ENCODE measurements around the gene HS6ST1.

The HS6ST1 gene

DNA sequence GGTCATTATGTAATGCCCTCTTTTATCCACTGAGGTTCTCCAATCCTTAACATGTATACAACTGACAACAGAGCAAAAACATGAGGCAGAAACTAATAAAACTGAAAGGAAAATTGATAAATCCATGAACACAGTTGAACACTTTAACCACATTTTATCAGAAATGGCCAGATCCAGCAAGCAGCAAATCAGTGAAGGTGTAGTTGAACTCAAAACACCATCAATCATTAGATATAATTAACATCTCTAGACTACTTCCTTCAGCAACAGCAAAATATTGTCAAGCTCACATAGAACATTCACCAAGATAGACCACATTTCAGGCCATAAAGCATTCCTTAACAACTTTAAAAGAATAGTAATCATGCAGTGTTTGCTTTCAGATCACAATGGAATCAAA, 72.9 kb downstream of the HS6ST1 start:
- DNase-seq = no peak
- intact Hi-C loops (cut with DNase I) = no loop called here

DNA sequence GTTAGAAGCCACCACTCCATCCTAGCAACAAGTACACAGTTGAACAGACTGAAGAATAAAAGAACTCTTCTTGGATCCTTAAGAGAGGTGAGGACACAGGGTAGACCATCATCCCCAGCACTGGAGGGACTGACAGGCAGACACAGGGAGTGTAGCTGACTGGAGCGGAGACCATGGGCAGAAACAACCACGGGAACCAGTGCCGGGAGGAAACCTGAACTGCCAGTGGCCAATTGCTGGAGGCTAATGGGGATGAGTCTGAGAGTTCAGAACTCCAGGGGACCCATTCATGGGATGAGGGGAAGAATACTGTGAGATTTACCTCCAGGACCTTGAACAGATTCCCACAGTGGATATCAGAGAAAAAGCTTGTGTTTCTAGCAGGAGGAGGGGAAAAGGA, 76.8 kb downstream of the HS6ST1 start:
- intact Hi-C loops (cut with DNase I) = no loop called here
- peak in 1 of 42 donors; percentile 38 for DNase-seq

DNA sequence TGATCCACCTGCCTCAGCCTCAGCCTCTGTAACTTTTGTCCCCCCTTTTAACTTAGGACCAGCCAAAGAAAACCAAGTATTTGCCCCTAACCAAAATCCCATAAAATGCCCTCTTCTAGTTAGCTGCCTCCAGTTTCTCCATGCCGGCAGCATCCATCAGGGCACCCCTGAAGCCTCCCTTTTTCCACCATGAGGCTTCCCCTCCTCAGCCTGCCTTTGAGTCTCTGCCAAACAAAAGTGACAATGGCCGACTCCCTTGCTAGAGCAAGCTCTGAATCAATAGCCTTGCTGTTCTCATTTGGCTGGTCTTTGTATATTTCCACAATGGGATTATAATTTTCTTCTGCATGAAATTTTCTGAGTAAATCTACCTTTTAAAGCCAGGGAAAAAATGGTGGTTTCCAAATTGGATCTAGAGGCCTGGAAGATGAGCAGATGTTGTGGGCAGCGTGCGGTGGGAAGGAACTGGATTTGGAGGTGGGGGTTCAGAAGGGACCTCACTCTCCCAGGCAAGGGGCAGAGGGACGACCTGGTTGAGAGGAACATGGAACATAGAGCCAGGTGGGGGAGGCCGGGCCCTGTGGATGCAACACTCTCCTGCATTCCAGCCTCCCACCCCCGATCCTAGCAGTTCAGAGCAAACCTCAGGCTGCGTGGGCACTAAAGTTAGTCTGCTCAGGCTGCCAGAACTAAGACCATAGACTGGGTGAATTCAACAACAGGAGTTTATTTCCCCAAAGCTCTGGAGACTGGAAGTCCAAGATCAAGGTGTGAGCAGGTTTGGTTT, 80.6 kb downstream of the HS6ST1 start:
- intact Hi-C loops (cut with DNase I) = loop anchor here (5.0 to 10.0 kb wide), 3 partner anchors 34 to 77 kb away; partner anchors contain the start of gene HS6ST1
- peak in 35 of 42 donors; percentile 36 to 86 (median 63) for DNase-seq

DNA sequence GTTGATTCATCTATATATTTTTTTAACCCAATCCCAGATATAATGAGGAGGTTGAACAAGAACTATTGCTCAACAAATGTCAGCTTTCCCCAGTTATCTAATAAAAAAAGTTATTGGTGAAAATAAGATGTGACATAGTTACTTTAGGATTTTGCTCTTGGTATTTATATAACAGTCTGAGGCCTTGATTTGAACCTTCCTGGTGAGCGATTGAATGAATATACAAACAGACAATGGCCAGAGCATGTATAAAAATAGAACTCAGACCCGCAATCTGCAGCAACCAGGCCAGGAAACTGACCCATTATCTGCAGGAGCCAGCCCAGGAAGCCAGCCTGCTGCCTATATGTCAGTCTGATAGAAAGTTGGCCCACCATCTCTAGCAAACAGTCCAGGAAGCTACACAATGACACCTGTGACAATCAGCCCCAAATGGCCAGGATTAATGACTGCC, 81.6 kb downstream of the HS6ST1 start:
- DNase-seq = peak in 2 of 42 donors; percentile 5 to 41
- intact Hi-C loops (cut with DNase I) = loop anchor here (5.0 to 10.0 kb wide), 3 partner anchors 35 to 78 kb away; partner anchors contain the start of gene HS6ST1

DNA sequence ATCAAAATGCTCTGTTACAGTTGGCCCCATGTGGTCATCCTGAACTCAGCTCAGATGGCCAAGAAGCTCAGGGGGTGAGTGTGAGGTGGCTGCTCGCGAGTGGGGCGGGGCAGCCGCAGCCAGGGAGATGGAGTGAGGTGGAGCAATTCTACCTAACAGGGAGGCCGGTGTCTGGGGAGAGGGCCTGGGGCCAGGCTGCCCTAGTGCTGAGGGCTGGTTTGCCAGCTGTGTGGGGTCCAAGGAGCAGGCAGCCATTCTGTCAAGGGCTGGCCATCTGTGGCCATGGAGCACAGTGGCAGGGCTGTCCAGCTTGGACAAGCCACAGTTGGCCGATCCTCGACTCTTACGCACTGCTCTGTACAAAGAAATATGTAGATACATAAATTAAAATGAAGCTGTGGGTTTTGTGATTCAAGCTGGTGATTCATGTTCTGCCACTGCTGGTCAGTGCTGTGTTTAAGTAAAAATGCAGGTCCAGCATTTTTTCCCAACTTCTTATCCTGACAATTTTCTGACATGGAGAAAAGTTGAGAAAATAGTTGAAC, 82.1 kb downstream of the HS6ST1 start:
- peak in 15 of 42 donors; percentile 9 to 66 (median 39) for DNase-seq

DNA sequence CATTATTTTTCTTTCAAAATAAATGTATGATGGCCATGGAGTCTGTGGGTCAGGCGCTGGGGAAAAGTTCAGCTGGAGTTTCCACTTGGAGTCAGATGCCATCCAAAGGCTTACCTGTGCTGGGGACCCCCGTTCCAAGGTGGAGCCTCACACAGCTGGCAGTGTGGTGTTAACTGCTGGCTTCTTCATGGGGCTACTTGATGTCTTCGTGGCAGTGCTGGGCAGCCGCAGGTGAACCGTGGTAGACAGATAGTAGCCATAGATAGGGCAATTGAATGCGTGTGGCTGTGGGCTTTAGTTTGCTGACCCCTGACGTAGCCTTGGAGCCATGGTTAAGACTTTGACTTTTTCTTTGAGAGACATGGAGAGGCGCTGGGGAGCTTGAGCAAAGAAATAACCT, 83.1 kb downstream of the HS6ST1 start:
- peak in 2 of 42 donors; percentile 0 to 31 for DNase-seq
- intact Hi-C loops (cut with DNase I) = loop anchor here (5.0 to 10.0 kb wide), 3 partner anchors 37 to 79 kb away; partner anchors contain the start of gene HS6ST1

More for the DNA sequence above, 82.1 kb downstream of the HS6ST1 start:
- intact Hi-C loops (cut with DNase I) = loop anchor here (5.0 to 10.0 kb wide), 3 partner anchors 36 to 78 kb away; partner anchors contain the start of gene HS6ST1

DNA sequence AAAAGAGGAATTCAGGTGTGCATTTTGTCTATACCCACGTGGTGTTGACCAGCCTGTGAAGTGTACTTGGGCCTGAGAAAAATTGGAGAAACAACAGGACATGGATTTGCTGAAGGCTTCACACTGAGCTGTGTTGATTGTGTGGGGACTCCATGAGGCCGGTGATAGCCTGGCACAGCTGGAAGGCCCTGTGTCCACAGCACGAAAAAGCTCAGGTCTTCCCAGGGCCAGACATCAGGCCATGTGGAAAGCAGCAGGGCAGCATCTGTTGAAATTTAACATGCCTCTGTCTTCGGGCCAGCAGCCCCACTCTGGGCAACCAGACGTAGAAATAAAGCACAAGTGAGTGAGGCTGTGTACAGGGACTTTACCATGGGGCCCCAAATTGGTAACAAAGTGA, 84.1 kb downstream of the HS6ST1 start:
- intact Hi-C loops (cut with DNase I) = loop anchor here (5.0 to 10.0 kb wide), 3 partner anchors 38 to 80 kb away; partner anchors contain the start of gene HS6ST1
- peak in 1 of 42 donors; percentile 39 for DNase-seq

DNA sequence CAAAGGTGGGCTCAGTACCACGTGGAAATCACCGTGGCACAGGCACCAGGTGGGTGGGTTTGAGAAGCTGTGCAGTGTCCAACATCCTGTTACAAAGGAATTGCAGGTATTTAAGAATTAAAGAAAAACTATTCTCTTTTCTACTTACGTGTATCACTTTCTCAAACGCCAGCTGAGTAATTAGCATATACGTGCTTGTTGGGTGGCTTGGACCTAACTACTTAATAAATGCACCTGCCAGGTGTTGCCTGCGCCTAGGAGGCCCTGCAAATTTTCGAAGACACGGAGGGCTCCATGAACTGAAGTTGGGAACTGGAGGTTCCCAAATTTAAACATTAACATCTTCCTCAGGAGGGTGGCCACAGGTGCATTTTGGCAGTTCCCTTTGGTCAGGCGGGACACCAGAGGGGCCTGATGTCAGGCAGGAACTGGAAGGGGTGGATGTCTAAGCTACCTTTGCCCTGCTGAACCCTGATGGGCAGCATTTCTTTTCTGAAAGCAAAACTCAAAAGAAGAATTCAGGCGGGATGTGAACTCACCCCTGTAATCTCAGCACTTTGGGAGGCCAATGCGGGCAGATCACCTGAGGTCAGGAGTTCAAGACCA, 84.8 kb downstream of the HS6ST1 start:
- peak in 2 of 42 donors; percentile 13 to 37 for DNase-seq
- intact Hi-C loops (cut with DNase I) = loop anchor here (10.0 kb wide), 1 partner anchor 81 kb away; the partner anchor contains the start of gene HS6ST1

DNA sequence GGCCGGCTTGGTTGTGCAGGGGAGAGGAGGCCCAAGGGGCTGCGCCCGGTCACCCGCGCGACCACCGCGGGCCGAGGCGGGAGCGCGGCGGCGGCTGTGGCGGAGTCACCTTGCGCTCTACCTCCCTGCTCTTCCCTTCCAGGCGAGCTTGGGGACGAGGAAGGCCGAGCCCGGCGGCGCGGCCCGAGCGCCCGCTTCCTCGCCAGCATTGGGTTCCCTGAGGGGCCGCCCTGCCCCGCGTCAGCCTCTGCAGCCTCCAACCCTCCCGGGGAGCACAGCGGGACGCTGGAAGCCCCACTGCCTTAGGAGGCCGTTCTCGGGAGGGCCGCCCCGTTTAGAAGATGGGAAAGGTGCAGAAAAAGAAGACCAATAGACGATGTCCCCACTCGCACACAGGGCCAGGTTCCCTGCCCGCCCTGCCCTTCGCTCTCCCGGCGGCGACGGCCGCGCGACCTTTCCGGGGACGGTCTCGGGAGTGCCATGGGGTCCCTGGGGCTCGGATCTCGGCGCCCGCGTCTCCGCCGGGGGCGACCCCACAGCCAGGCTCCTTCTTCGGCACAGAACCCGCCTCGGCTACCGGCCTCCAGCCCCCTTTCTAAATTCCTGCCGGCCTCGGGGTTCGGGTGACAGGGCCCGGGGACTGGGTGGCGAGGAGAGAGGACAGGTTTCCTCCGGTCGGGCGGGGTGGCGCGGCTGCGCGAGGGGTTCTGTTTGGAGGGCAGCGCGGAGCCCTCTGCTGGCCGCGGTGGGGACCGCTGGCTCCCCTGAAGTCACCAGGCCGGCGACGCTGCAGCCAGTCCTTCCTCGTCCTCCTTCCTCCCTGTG, 85.5 kb downstream of the HS6ST1 start:
- intact Hi-C loops (cut with DNase I) = loop anchor here (10.0 kb wide), 1 partner anchor 82 kb away; the partner anchor contains the start of gene HS6ST1
- DNase-seq = peak; percentile 74 to 95 (median 91)

DNA sequence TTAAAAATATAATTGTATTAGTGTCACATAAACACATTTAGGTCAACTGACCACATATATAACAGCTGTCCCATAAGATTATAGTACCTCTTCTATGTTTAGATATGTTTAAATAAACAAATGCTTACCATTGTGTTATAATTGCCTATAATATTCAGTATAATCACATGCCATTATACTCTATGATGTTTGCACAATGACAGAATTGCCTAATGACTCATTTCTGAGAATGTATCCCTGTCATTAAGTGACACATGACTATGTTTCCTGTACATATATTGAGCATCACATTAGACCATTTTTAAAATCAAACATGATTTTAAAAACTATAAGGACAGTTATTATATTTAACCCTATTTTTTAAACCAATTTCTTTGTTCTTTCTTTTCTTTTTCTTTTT, 89.8 kb downstream of the HS6ST1 start:
- DNase-seq = no peak
- intact Hi-C loops (cut with DNase I) = no loop called here

DNA sequence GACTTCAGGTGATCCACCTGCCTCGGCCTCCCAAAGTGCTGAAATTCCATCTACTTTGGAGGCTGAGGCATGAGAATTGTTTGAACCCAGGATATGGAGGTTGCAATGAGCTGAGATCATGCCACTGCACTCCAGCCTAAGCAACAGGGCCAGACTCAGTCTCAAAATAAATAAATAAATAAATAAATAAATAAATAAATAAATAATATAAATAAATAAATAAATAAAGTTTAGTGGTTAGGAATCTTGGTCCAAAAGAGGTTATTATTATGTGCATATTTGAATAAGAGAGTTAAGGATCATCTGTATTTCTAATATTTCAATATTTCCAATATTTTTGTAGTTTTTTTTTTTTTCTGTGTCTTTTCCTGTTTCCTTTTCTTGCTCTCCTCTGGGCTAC, 90.8 kb downstream of the HS6ST1 start:
- DNase-seq = no peak
- intact Hi-C loops (cut with DNase I) = no loop called here

DNA sequence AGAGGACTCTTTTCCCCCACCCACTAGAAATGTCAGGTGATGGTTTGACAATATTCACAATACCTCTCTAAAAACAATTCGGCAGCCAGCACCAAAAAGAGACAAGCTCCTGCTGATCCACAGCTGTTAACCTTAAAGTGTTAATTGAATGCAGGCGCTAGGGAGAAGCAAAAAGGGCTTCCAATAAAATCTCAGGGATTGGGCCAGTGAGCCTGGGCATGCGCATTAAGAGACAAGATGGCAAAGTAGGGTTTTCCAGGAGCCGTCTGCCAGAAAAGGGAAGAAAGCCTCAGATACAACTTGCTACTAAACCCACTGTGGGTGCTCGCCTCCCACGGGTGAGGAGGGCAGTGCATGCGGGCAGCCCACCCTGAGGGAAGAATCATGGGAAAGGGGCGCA, 98.8 kb downstream of the HS6ST1 start:
- intact Hi-C loops (cut with DNase I) = no loop called here
- peak in 9 of 42 donors; percentile 25 to 65 (median 50) for DNase-seq

DNA sequence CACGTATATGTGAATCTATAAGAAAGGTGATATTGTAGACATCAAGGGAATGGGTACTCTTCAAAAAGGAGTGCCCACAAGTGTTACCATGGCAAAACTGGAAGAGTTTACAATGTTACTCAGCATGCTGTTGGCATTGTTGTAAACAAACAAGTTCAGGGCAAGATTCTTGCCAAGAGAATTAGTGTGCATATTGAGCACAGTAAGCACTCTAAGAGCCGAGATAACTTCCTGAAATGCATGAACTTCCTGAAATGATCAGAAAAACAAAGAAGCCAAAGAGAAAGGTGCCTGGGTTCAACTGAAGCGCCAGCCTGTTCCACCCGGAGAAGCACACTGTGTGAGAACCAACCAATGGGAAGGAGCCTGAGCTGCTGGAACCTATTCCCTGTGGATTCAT, 101.0 kb downstream of the HS6ST1 start:
- DNase-seq = no peak
- intact Hi-C loops (cut with DNase I) = no loop called here

DNA sequence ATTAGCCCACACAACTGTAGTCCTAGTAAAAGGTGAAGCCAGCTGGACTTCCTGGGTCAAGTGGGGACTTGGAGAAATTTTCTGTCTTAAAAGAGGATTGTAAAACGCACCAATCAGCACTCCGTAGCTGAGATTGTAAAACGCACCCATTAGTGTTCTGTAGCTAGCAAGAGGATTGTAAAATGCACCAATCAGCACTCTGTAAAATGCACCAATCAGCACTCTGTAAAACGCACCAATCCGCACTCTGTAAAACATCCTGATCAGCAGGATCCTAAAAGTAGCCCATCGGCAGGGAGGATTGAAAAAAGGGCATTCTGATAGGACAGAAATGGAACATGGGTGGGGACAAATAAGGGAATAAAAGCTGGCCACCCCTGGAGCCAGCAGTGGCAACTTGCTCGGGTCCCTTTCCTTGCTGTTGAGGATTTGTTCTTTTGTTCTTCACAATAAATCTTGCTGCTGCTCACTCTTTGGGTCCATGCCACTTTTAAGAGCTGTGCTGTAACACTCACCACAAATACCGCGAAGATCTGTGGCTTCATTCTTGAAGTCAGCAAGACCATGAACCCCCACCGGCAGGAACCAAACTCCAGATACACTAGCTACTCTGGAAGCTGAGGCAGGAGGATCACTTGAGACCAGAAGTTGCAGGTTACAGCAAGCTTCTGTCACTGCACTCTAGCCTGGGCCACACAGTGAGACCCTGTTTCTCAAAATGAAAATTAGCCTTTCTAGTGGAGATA, 102.6 kb downstream of the HS6ST1 start:
- DNase-seq = no peak
- intact Hi-C loops (cut with DNase I) = no loop called here
